SK-N-SH (cell line): ENCODE measurements around the gene ANKRD37. TPM values are rescaled to one million over a fixed set of nuclear protein-coding genes. Genes with fewer than 3 reads are reported as not detected.

ENCODE experiments used
- CTCF ChIA-PET: fragments of 300-600, 350-600 bp; formaldehyde crosslinking; extraction: SDS; loops from one replicate; lab custom pipeline; 2021; lab: Yijun Ruan, JAX
- POLR2A ChIA-PET: fragments of 350-600 bp; sonication (Branson Sonifier 250); formaldehyde crosslinking; extraction: SDS; loops from one replicate; lab custom pipeline; 2020; ENCODE audit warnings: antibody characterized with exemption, inconsistent platforms; lab: Yijun Ruan, JAX
- DNase-seq: peaks from one replicate; pipeline ENCODE4 v3.0.0; 2012
- H2AFZ ChIP-seq: fragments of 200-600 bp; sonication (generic); 2 replicates; pipeline ENCODE4 v1.8.1; 2016; ENCODE audit warnings: antibody characterized with exemption, mild to moderate bottlenecking, low read depth
- H3F3A ChIP-seq: fragments of 200-600 bp; sonication (generic); replicated peaks from 2 replicates; pipeline ENCODE3; 2016; ENCODE audit warnings: antibody characterized with exemption, mild to moderate bottlenecking; ENCODE audit not compliant: insufficient read depth
- H3K27ac ChIP-seq, 2 experiments: fragments of 200-500 bp in 1 of 2; fragments of 200-600 bp in 1 of 2; sonication (Bioruptor generic) in 1 of 2; sonication (generic), shearing (Covaris generic) in 1 of 2; 2 replicates each; pipeline versions ENCODE4 v1.5.1 to v1.6.1; 2014 to 2016; ENCODE audit warnings: low read depth in 2 of 2, inconsistent platforms in 1 of 2, low read length in 1 of 2, mild to moderate bottlenecking in 1 of 2, mixed read lengths in 1 of 2
- H3K27me3 ChIP-seq: fragments of 200-600 bp; sonication (generic), shearing (Covaris generic); 2 replicates; pipeline ENCODE4 v1.6.1; 2016; ENCODE audit warnings: mixed run types; ENCODE audit not compliant: insufficient read depth
- H3K36me3 ChIP-seq, 2 experiments: fragments of 200-500 bp in 1 of 2; fragments of 200-600 bp in 1 of 2; sonication (Bioruptor generic) in 1 of 2; sonication (generic) in 1 of 2; replicated peaks in 1 of 2; 2 replicates each; pipeline versions ENCODE3 to v1.5.1; 2014 to 2016; ENCODE audit warnings: low read length in 1 of 2, mild to moderate bottlenecking in 1 of 2; ENCODE audit not compliant: insufficient read depth in 2 of 2, control insufficient read depth in 1 of 2
- H3K4me1 ChIP-seq, 2 experiments: fragments of 200-500 bp in 1 of 2; fragments of 200-600 bp in 1 of 2; sonication (Bioruptor generic) in 1 of 2; sonication (generic), shearing (Covaris generic) in 1 of 2; 2 replicates each; pipeline versions ENCODE4 v1.5.1 to v1.6.1; 2014 to 2016; ENCODE audit warnings: low read depth in 1 of 2, low read length in 1 of 2, mixed run types in 1 of 2; ENCODE audit not compliant: insufficient read depth in 2 of 2, control insufficient read depth in 1 of 2
- H3K4me2 ChIP-seq: fragments of 200-600 bp; sonication (generic), shearing (Covaris generic); 2 replicates; pipeline ENCODE4 v1.6.1; 2017; ENCODE audit warnings: mixed run types
- H3K4me3 ChIP-seq, 2 experiments: fragments of 200-500 bp in 1 of 2; fragments of 200-600 bp in 1 of 2; sonication (Bioruptor generic) in 1 of 2; sonication (generic), shearing (Covaris generic) in 1 of 2; 2 replicates each; pipeline versions ENCODE4 v1.5.1 to v1.8.1; 2014 to 2016; ENCODE audit warnings: low read depth in 2 of 2, inconsistent platforms in 1 of 2, low read length in 1 of 2, mild to moderate bottlenecking in 1 of 2, mixed read lengths in 1 of 2, moderate library complexity in 1 of 2
- H3K79me2 ChIP-seq: fragments of 200-600 bp; sonication (generic); 2 replicates; pipeline ENCODE4 v1.8.1; 2017; ENCODE audit warnings: mild to moderate bottlenecking; ENCODE audit not compliant: insufficient read depth
- H3K9ac ChIP-seq: fragments of 200-600 bp; sonication (generic); 2 replicates; pipeline ENCODE4 v1.6.1; 2017; ENCODE audit warnings: mixed run types
- H3K9me2 ChIP-seq: fragments of 200-600 bp; sonication (generic); 2 replicates; pipeline ENCODE4 v1.6.1; 2017; ENCODE audit warnings: mixed run types
- H3K9me3 ChIP-seq: fragments of 200-600 bp; sonication (generic); 2 replicates; pipeline ENCODE4 v1.6.1; 2017; ENCODE audit warnings: mixed run types, mild to moderate bottlenecking, moderate library complexity
- H4K20me1 ChIP-seq: fragments of 200-600 bp; sonication (generic); 2 replicates; pipeline ENCODE4 v1.6.1; 2017; ENCODE audit warnings: mild to moderate bottlenecking, mixed run types; ENCODE audit not compliant: insufficient read depth
- CHD2 ChIP-seq: fragments of 150-350 bp; IDR thresholded peaks from 2 replicates; pipeline ENCODE4 v1.6.1; 2018; ENCODE audit warnings: low read length; ENCODE audit not compliant: partially characterized antibody
- EP300 ChIP-seq, 2 experiments: IDR thresholded peaks; 2 replicates each; pipeline versions ENCODE4 v1.4.0 to v1.6.1; 2012; ENCODE audit warnings: borderline replicate concordance in 1 of 2, low read depth in 1 of 2, low read length in 1 of 2
- GABPA ChIP-seq: IDR thresholded peaks from 2 replicates; pipeline ENCODE4 v1.4.0; 2012; ENCODE audit warnings: low read depth, mild to moderate bottlenecking
- IRF3 ChIP-seq: fragments of 150-350 bp; IDR thresholded peaks from 2 replicates; pipeline ENCODE4 v1.6.1; 2016; ENCODE audit warnings: mild to moderate bottlenecking, low read depth, low read length
- JUND ChIP-seq: IDR thresholded peaks from 2 replicates; pipeline ENCODE4 v1.4.0; 2012
- PBX3 ChIP-seq: IDR thresholded peaks from 2 replicates; pipeline ENCODE4; 2012
- RAD21 ChIP-seq: IDR thresholded peaks from 2 replicates; pipeline ENCODE4 v1.6.1; 2012; ENCODE audit warnings: mild to moderate bottlenecking, low read length
- RCOR1 ChIP-seq: fragments of 150-350 bp; IDR thresholded peaks from 2 replicates; pipeline ENCODE4 v1.6.1; 2017; ENCODE audit warnings: antibody characterized with exemption, low read length
- RFX5 ChIP-seq: IDR thresholded peaks from 2 replicates; pipeline ENCODE4 v1.6.1; 2012; ENCODE audit warnings: mild to moderate bottlenecking, improper control_type of control experiment, low read length
- RXRA ChIP-seq: IDR thresholded peaks from 2 replicates; pipeline ENCODE4 v1.4.0; 2012; ENCODE audit warnings: low read depth, mild to moderate bottlenecking, borderline replicate concordance
- SIN3A ChIP-seq: IDR thresholded peaks from 2 replicates; pipeline ENCODE4 v1.6.1; 2012; ENCODE audit warnings: low read depth, mild to moderate bottlenecking, low read length, moderate library complexity, borderline replicate concordance
- TAF1 ChIP-seq: IDR thresholded peaks from 2 replicates; pipeline ENCODE4 v1.6.1; 2012; ENCODE audit warnings: low read depth, mild to moderate bottlenecking, low read length, moderate library complexity, borderline replicate concordance
- TEAD4 ChIP-seq: IDR thresholded peaks from 2 replicates; pipeline ENCODE4 v1.4.0; 2012; ENCODE audit warnings: mild to moderate bottlenecking, borderline replicate concordance; ENCODE audit not compliant: insufficient read depth
- USF1 ChIP-seq: IDR thresholded peaks from 2 replicates; pipeline ENCODE4 v1.4.0; 2012; ENCODE audit warnings: low read depth, borderline replicate concordance
- USF2 ChIP-seq: fragments of 150-350 bp; IDR thresholded peaks from 2 replicates; pipeline ENCODE4 v1.6.1; 2017; ENCODE audit warnings: antibody characterized with exemption, low read length, low read depth, borderline replicate concordance
- YY1 ChIP-seq: IDR thresholded peaks from 2 replicates; pipeline ENCODE4 v1.4.0; 2012; ENCODE audit warnings: low read depth, mild to moderate bottlenecking
- WGBS: methylation state at CpG from one replicate; pipeline ENCODE4 v1.1.6; 2017; ENCODE audit warnings: low lambda C conversion rate; 5-methylcytosine and 5-hydroxymethylcytosine counted together
- polyA plus RNA-seq, 3 experiments: library from polyadenylated mRNA; depleted of rRNA; stranded (reverse); fragments of >200 nt; gene quantifications; 2 replicates each; pipeline ENCODE4 v1.2.3, GENCODE V29; 2012

The ANKRD37 gene
- polyA plus RNA-seq, 1 of the 3 experiments (the other 2 are of a cell fraction), result 10.1 TPM

- no peak for TF ChIP-seq SIN3A
These were observed 31.8 kb upstream of the ANKRD37 start (continued) for GRCh38 chr4:185364886-185365285.

- Histone ChIP-seq H4K20me1 (no peaks in the 10 kb centered on the region), H3K79me2 (no peaks in the 10 kb centered on the region), H3K9ac (no peak overlapping the region), H3K36me3 (peaks cover 16 to 56% of the 10 kb centered on the region in 2 experiments), H3K27ac (peak overlapping the region in 1 of 2 experiments; percentile 18; a peak in 2 of 4 replicates), H3K4me2 (no peak overlapping the region), H3K9me2 (no peaks in the 10 kb centered on the region), H2AFZ (no peak overlapping the region), H3K4me3 (no peak overlapping the region), H3K27me3 (no peaks in the 10 kb centered on the region), H3K9me3 (no peaks in the 10 kb centered on the region), H3K4me1 (peaks cover 0 to 4% of the 10 kb centered on the region in 2 experiments; a peak in 1 of 4 replicates), H3F3A (no peaks in the 10 kb centered on the region)
- TF ChIP-seq YY1, result no peak
- no peak for TF ChIP-seq RAD21
- no peak for TF ChIP-seq CHD2
- no peak for TF ChIP-seq JUND
- TF ChIP-seq RCOR1, result no peak
- no peak for TF ChIP-seq GABPA
- no peak for TF ChIP-seq USF2
- TF ChIP-seq TEAD4, result no peak
- no peak for TF ChIP-seq IRF3
- no peak for TF ChIP-seq TAF1
- TF ChIP-seq RFX5, result no peak
- TF ChIP-seq EP300 (IDR thresholded peaks at IDR 0.05; ENCODE audit: borderline replicate concordance in 1 of 2, low read depth in 1 of 2, low read length in 1 of 2), result no peak
- no peak for TF ChIP-seq USF1
- no peak for TF ChIP-seq RXRA
- TF ChIP-seq PBX3, result no peak
- POLR2A ChIA-PET, result no interaction called here
- 76% methylated on average over 3 of the region's 3 CpGs for WGBS
- no peak for DNase-seq
- CTCF ChIA-PET, result interaction anchor here (1.6 kb wide), 1 partner anchor 10 kb away, joined by 4 read pairs; no protein-coding TSS in a partner anchor
These were observed 26.9 kb upstream of the ANKRD37 start for GRCh38 chr4:185369731-185370130.
